ENCODE data around the gene COL3A1.

Gene COL3A1

GRCh38 chr2:189016311-189016861 lies 42.2 kb downstream of the COL3A1 start:
- DNase-seq (ENCODE audit: low spot score), result no peak

- DNase-seq (ENCODE audit: low spot score), result no peak
Observed at GRCh38 chr2:189018631-189019030, 44.5 kb downstream of the COL3A1 start.

GRCh38 chr2:189020179-189020578 lies 46.0 kb downstream of the COL3A1 start:
- no peak for DNase-seq (ENCODE audit: low spot score)

GRCh38 chr2:189022053-189022481 lies 47.9 kb downstream of the COL3A1 start:
- no peak for DNase-seq (ENCODE audit: low spot score)

- no peak for DNase-seq (ENCODE audit: low spot score)
Observed at GRCh38 chr2:189022492-189022891, 48.3 kb downstream of the COL3A1 start.

GRCh38 chr2:189024901-189025618 lies 50.9 kb downstream of the COL3A1 start:
- DNase-seq (ENCODE audit: low spot score), result peak; percentile 7

- DNase-seq (ENCODE audit: low spot score), result no peak
Observed at GRCh38 chr2:189037518-189037917, 63.3 kb downstream of the COL3A1 start.

GRCh38 chr2:189045836-189046235 lies 71.7 kb downstream of the COL3A1 start:
- no peak for DNase-seq (ENCODE audit: low spot score)

GRCh38 chr2:189046320-189046719 lies 72.1 kb downstream of the COL3A1 start:
- no peak for DNase-seq (ENCODE audit: low spot score)

GRCh38 chr2:189047171-189047888 lies 73.2 kb downstream of the COL3A1 start:
- DNase-seq (ENCODE audit: low spot score), result no peak

GRCh38 chr2:189048189-189048588 lies 74.0 kb downstream of the COL3A1 start:
- no peak for DNase-seq (ENCODE audit: low spot score)

GRCh38 chr2:189049709-189050164 lies 75.6 kb downstream of the COL3A1 start:
- no peak for DNase-seq (ENCODE audit: low spot score)

GRCh38 chr2:189050165-189050712 lies 76.1 kb downstream of the COL3A1 start:
- no peak for DNase-seq (ENCODE audit: low spot score)

- no peak for DNase-seq (ENCODE audit: low spot score)
Observed at GRCh38 chr2:189056200-189057106, 82.3 kb downstream of the COL3A1 start.

- DNase-seq (ENCODE audit: low spot score), result no peak
Observed at GRCh38 chr2:189057316-189057715, 83.1 kb downstream of the COL3A1 start.

GRCh38 chr2:189060096-189060642 lies 86.0 kb downstream of the COL3A1 start:
- DNase-seq (ENCODE audit: low spot score), result no peak
